Measurements from ENCODE around the gene SYNJ1. TPM values are rescaled to one million over a fixed set of nuclear protein-coding genes. Genes with fewer than 3 reads are reported as not detected.

Gene SYNJ1
- total and polyA plus RNA-seq, 2 of the 13 experiments (the other 11 are each of a cell fraction or from before 2014, with no cell fraction given), result 2.0 to 2.7 TPM

GRCh38 chr21:32580949-32581348 is 146.9 kb downstream of the SYNJ1 start:
- Histone ChIP-seq H3K4me1 (ENCODE audit: insufficient read depth, low read length) (peaks cover 21% of the 10 kb centered on the region), H3K27ac (ENCODE audit: extremely low read length, insufficient read depth, low read length) (no peak overlapping the region), H4K20me1 (ENCODE audit: insufficient read depth, low read length) (no peaks in the 10 kb centered on the region), H3K9ac (ENCODE audit: insufficient read depth, low read depth, low read length) (no peak overlapping the region), H3K4me3 (replicated peaks in 1 of 3; ENCODE audit: insufficient read depth in 1 of 3, low read depth in 2 of 3, low read length in 3 of 3) (no peak overlapping the region), H3K27me3 (ENCODE audit: control insufficient read depth in 1 of 2, insufficient read depth in 2 of 2, low read length in 2 of 2) (no peaks in the 10 kb centered on the region), H2AFZ (ENCODE audit: low read length) (no peak overlapping the region), H3K36me3 (replicated peaks in 1 of 2; ENCODE audit: control insufficient read depth in 1 of 2, insufficient read depth in 2 of 2, low read length in 2 of 2) (no peaks in the 10 kb centered on the region), H3K9me3 (ENCODE audit: low read length) (no peaks in the 10 kb centered on the region), H3K4me2 (ENCODE audit: low read depth, low read length) (no peak overlapping the region), H3K79me2 (ENCODE audit: insufficient read depth, low read length) (no peaks in the 10 kb centered on the region)
- no TSS peak for BruUV-seq (replicated peaks)
- FAIRE-seq (no peak), ATAC-seq (no peak), DNase-seq (ENCODE audit: low spot score) (no peak)
- intact Hi-C loops (cut with micrococcal nuclease; ENCODE audit: unreplicated experiment) (no loop called here), in situ Hi-C loops (cut with HindIII; ENCODE audit: extremely low pct_ligation_motif_present, low pct_unique_long_range_greater_than_20kb) (no loop called here)
- CTCF ChIA-PET (ENCODE audit: low intra/inter-chr PET ratio, low total read pairs), result no interaction called here
- WGBS (ENCODE audit: low lambda C conversion rate), result 84% methylated on average over 13 of the region's 13 CpGs
- POLR2A ChIA-PET, result no interaction called here
- TF ChIP-seq JUNB (CRISPR knock-in tag; IDR thresholded peaks at IDR 0.05; ENCODE audit: borderline replicate concordance) (no peak), CAMTA2 (CRISPR knock-in tag; IDR thresholded peaks at IDR 0.05; ENCODE audit: borderline replicate concordance) (no peak), HNF1B (CRISPR knock-in tag; IDR thresholded peaks at IDR 0.05) (no peak), ZNF589 (CRISPR knock-in tag; conservative IDR thresholded peaks at IDR 0.05) (no peak), ZNF557 (CRISPR knock-in tag; IDR thresholded peaks at IDR 0.05) (no peak), KAT7 (CRISPR knock-in tag; IDR thresholded peaks at IDR 0.05; ENCODE audit: borderline replicate concordance) (no peak), TCF7L2 (IDR thresholded peaks at IDR 0.05; ENCODE audit: low read depth, low read length) (no peak), HOXA7 (CRISPR knock-in tag; IDR thresholded peaks at IDR 0.05) (no peak), JUN (CRISPR knock-in tag; IDR thresholded peaks at IDR 0.05) (no peak)
- TF ChIP-seq, protein P1, sequence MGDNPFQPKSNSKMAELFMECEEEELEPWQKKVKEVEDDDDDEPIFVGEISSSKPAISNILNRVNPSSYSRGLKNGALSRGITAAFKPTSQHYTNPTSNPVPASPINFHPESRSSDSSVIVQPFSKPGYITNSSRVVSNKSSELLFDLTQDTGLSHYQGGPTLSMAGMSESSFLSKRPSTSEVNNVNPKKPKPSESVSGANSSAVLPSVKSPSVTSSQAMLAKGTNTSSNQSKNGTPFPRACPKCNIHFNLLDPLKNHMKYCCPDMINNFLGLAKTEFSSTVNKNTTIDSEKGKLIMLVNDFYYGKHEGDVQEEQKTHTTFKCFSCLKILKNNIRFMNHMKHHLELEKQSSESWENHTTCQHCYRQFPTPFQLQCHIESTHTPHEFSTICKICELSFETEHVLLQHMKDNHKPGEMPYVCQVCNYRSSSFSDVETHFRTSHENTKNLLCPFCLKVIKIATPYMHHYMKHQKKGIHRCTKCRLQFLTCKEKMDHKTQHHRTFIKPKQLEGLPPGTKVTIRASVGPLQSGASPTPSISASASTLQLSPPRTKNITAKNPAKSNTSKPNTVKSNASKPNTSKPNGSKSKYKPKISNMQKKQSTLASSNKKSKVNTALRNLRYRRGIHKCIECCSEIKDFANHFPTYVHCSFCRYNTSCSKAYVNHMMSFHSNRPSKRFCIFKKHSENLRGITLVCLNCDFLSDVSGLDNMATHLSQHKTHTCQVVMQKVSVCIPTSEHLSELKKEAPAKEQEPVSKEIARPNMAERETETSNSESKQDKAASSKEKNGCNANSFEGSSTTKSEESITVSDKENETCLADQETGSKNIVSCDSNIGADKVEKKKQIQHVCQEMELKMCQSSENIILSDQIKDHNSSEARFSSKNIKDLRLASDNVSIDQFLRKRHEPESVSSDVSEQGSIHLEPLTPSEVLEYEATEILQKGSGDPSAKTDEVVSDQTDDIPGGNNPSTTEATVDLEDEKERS (CRISPR knock-in tag; IDR thresholded peaks at IDR 0.05), result no peak
- TF ChIP-seq, protein P2, sequence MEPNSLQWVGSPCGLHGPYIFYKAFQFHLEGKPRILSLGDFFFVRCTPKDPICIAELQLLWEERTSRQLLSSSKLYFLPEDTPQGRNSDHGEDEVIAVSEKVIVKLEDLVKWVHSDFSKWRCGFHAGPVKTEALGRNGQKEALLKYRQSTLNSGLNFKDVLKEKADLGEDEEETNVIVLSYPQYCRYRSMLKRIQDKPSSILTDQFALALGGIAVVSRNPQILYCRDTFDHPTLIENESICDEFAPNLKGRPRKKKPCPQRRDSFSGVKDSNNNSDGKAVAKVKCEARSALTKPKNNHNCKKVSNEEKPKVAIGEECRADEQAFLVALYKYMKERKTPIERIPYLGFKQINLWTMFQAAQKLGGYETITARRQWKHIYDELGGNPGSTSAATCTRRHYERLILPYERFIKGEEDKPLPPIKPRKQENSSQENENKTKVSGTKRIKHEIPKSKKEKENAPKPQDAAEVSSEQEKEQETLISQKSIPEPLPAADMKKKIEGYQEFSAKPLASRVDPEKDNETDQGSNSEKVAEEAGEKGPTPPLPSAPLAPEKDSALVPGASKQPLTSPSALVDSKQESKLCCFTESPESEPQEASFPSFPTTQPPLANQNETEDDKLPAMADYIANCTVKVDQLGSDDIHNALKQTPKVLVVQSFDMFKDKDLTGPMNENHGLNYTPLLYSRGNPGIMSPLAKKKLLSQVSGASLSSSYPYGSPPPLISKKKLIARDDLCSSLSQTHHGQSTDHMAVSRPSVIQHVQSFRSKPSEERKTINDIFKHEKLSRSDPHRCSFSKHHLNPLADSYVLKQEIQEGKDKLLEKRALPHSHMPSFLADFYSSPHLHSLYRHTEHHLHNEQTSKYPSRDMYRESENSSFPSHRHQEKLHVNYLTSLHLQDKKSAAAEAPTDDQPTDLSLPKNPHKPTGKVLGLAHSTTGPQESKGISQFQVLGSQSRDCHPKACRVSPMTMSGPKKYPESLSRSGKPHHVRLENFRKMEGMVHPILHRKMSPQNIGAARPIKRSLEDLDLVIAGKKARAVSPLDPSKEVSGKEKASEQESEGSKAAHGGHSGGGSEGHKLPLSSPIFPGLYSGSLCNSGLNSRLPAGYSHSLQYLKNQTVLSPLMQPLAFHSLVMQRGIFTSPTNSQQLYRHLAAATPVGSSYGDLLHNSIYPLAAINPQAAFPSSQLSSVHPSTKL (CRISPR knock-in tag; IDR thresholded peaks at IDR 0.05), result no peak
- TF ChIP-seq, protein P3, sequence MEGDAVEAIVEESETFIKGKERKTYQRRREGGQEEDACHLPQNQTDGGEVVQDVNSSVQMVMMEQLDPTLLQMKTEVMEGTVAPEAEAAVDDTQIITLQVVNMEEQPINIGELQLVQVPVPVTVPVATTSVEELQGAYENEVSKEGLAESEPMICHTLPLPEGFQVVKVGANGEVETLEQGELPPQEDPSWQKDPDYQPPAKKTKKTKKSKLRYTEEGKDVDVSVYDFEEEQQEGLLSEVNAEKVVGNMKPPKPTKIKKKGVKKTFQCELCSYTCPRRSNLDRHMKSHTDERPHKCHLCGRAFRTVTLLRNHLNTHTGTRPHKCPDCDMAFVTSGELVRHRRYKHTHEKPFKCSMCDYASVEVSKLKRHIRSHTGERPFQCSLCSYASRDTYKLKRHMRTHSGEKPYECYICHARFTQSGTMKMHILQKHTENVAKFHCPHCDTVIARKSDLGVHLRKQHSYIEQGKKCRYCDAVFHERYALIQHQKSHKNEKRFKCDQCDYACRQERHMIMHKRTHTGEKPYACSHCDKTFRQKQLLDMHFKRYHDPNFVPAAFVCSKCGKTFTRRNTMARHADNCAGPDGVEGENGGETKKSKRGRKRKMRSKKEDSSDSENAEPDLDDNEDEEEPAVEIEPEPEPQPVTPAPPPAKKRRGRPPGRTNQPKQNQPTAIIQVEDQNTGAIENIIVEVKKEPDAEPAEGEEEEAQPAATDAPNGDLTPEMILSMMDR (CRISPR knock-in tag; IDR thresholded peaks at IDR 0.05), result no peak
- TF ChIP-seq, protein P4, sequence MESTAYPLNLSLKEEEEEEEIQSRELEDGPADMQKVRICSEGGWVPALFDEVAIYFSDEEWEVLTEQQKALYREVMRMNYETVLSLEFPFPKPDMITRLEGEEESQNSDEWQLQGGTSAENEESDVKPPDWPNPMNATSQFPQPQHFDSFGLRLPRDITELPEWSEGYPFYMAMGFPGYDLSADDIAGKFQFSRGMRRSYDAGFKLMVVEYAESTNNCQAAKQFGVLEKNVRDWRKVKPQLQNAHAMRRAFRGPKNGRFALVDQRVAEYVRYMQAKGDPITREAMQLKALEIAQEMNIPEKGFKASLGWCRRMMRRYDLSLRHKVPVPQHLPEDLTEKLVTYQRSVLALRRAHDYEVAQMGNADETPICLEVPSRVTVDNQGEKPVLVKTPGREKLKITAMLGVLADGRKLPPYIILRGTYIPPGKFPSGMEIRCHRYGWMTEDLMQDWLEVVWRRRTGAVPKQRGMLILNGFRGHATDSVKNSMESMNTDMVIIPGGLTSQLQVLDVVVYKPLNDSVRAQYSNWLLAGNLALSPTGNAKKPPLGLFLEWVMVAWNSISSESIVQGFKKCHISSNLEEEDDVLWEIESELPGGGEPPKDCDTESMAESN (CRISPR knock-in tag; conservative IDR thresholded peaks at IDR 0.05), result no peak
